Lower leg skin (tissue), 4 donors: Measurements from ENCODE around the gene KRT74. TPM values are rescaled to one million over a fixed set of nuclear protein-coding genes. Genes with fewer than 3 reads are reported as not detected.

Experiments
- DNase-seq, 2 donors: peaks; one replicate each; pipeline ENCODE4 v3.0.0-alpha.2; 2019; ENCODE audit warnings: low spot score in 2 of 2
- H3K4me3 ChIP-seq: fragments of 200-600 bp; sonication (generic); 2 replicates; pipeline ENCODE4 v1.5.1; 2017; ENCODE audit warnings: mild to moderate bottlenecking, low read depth; ENCODE audit not compliant: poor library complexity, severe bottlenecking
- POLR2A ChIP-seq, 2 donors: fragments of 450-650 bp; IDR thresholded peaks; one replicate each; pipeline ENCODE4 v1.6.1; 2016 to 2017; ENCODE audit warnings: antibody characterized with exemption in 2 of 2, mild to moderate bottlenecking in 1 of 2, moderate library complexity in 1 of 2
- WGBS, 2 donors: methylation state at CpG; one replicate each; pipeline ENCODE4 v1.1.5; 2018; 5-methylcytosine and 5-hydroxymethylcytosine counted together
- intact Hi-C: fragments of 100-400 bp; cut with DNase I; formaldehyde crosslinking; loops from one replicate; pipeline ENCODE4 v1.15.0; 2023; ENCODE audit warnings: low total_unique reads
- total RNA-seq, 4 donors: library from RNA; depleted of rRNA; stranded (reverse); fragments of >200 nt; gene quantifications; one replicate each; pipeline ENCODE4 v1.1.0, GENCODE V29; 2016
- TF ChIP-seq, protein P1 (sequence below), 3 donors: fragments of 450-650 bp; IDR thresholded peaks; one replicate each; pipeline ENCODE4 v1.5.1; 2016; ENCODE audit warnings: antibody characterized with exemption in 3 of 3, mild to moderate bottlenecking in 3 of 3, moderate library complexity in 2 of 3

Gene KRT74
- total RNA-seq, 4 donors from 2014 or later: 0.30 to 14.6 (median 0.82) TPM

DNA sequence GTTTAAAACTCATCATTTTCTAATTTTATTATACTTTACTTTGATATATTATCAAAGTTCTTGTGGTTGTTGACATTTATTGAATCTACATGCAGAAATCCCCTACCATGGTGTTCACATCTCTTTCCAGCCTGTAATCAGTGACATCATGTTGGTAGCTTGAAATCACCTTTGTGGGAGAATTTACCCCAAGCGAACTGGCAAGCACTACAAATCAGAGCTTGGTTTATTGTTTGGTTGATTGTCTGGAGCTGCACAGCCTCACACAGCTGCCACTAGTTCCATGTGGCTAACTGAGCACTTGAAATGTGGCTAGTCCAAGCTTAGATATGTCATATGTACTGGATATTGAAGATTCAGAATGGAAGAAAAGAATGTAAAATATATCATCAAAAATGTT is 38.1 kb downstream of the KRT74 start:
- WGBS, 2 donors: 82 to 88% methylated on average over 1 of the region's 1 CpG
- H3K4me3 ChIP-seq: no peak overlapping the region
- intact Hi-C loops: no loop called here
- TF ChIP-seq, protein P1, sequence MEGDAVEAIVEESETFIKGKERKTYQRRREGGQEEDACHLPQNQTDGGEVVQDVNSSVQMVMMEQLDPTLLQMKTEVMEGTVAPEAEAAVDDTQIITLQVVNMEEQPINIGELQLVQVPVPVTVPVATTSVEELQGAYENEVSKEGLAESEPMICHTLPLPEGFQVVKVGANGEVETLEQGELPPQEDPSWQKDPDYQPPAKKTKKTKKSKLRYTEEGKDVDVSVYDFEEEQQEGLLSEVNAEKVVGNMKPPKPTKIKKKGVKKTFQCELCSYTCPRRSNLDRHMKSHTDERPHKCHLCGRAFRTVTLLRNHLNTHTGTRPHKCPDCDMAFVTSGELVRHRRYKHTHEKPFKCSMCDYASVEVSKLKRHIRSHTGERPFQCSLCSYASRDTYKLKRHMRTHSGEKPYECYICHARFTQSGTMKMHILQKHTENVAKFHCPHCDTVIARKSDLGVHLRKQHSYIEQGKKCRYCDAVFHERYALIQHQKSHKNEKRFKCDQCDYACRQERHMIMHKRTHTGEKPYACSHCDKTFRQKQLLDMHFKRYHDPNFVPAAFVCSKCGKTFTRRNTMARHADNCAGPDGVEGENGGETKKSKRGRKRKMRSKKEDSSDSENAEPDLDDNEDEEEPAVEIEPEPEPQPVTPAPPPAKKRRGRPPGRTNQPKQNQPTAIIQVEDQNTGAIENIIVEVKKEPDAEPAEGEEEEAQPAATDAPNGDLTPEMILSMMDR (IDR thresholded peaks at IDR 0.05): no peak
- no peak for TF ChIP-seq POLR2A (IDR thresholded peaks at IDR 0.05)
- DNase-seq: no peak

DNA sequence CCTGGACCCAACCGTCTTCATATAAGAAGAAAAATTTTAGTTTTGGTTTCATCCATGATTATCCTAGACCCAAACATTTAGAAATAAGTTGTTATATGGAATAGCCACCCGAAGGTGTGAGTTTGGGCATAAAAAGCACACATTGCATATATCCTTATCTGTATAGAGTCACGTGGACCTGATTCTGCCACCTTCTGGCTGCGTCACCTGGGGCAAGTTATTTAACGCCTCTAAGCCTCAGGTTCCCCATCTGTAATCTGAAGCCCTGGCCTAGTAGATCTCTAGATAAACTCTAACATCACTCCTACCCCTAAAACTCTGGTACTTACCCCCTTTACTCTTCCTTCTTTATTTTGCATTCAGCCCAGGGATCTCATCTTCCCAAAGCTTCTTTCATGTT is 39.2 kb downstream of the KRT74 start:
- DNase-seq: no peak
- intact Hi-C loops: no loop called here
- no peak for TF ChIP-seq POLR2A (IDR thresholded peaks at IDR 0.05)
- TF ChIP-seq, protein P1 (IDR thresholded peaks at IDR 0.05): no peak
- H3K4me3 ChIP-seq: no peak overlapping the region
- WGBS, 2 donors: 95 to 96% methylated on average over 5 of the region's 5 CpGs

DNA sequence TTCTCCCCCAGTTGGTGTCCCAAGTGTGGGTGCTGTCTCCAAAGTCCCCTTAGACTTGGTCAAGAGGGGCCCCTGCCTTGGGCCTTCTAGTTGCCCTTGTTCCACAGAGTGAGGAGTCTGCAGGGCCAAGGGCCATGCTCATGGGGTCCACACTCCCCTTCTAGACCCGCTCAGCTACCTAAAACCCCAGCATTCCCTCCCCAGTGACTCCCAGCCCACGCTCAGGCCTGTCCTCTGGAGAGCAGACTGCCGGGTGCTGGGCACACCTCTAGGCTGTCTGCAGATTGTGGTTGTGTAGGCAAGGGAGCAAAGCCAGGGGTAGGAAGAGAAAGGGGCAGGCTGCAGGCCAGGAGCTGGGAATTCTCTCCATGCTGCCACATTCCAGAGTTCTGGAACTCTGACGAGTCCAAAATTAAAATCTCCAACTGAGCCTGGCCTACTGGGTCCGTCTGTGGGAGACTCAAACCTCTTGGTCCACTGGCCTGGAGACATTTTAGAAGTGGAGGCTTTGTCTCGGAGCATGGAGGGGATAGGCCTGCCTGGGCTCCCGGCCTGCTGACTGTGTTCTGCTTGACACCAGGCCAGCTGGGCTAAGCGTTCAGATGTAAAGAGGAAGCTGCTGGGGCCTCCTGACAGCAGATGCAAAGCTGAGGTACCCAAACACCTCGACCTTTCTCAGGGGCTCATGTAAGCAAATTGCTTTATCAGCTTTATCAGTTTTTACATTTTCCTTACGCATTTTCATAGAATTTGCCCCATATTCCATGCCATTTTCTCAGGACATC is 39.8 kb downstream of the KRT74 start:
- H3K4me3 ChIP-seq: no peak overlapping the region
- no peak for DNase-seq
- intact Hi-C loops: no loop called here
- 62 to 68% methylated on average over 10 of the region's 10 CpGs for WGBS, 2 donors
- TF ChIP-seq, protein P1 (IDR thresholded peaks at IDR 0.05): no peak
- no peak for TF ChIP-seq POLR2A (IDR thresholded peaks at IDR 0.05)

DNA sequence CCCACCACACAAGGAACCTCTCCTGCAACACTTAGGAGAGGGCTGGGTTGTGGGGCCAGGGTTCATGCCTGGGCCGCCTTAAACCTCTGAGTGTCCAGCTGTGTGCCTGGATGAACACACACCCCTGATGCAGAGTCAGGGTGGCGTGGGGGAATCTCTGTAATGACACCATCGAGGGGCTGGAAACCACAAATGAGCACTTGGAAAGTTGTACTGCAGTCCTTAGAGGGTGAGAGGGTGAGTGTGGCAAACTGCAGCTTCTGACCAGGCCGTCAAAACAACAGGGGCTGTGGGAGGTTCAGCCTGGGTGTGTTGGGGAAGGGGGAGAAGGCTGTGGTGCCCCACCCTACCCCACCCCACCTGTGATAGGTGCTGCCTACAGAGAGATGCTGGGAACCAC is 41.0 kb downstream of the KRT74 start:
- TF ChIP-seq, protein P1 (IDR thresholded peaks at IDR 0.05): no peak
- TF ChIP-seq POLR2A (IDR thresholded peaks at IDR 0.05): no peak
- intact Hi-C loops: no loop called here
- DNase-seq: no peak
- no peak overlapping the region for H3K4me3 ChIP-seq
- 77 to 81% methylated on average over 4 of the region's 4 CpGs for WGBS, 2 donors

DNA sequence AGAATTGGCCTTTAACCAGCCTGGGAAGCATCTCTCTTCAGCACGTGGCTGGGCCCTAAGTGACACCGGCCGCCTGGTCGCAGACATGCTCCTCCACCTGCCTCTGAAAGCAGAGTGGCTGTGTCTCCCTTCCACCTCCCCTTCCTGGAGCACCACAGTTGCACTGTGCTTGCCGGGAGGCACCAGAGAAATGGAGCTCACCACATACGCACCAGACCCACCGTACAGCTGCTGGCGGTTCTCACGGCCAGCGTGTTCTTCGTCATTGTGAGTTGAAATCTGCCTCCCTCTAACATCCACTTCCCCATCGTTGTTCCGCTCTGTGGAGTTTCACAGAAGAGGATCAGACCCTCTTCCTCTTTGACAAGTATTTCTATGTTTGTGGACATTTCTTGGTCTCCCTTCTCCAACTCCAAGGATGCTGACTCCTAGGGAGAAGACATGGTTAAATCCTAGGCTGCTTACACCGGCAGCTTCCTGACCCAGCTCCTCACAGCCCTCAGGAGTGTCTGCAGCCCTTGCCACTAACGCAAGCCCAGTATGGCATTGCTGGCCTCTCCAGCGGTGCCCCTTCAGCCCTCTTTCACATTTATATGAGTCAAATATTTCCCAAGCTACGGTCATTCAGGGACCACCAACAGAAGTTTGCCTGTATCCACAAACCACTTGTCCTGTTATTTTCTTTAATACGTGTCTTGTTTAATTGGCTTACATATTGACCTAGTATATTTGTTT is 41.9 kb downstream of the KRT74 start:
- intact Hi-C loops: no loop called here
- TF ChIP-seq, protein P1 (IDR thresholded peaks at IDR 0.05): no peak
- TF ChIP-seq POLR2A (IDR thresholded peaks at IDR 0.05): no peak
- H3K4me3 ChIP-seq: no peak overlapping the region
- DNase-seq: no peak
- 90 to 92% methylated on average over 18 of the region's 18 CpGs for WGBS, 2 donors
